Measurements from ENCODE around the gene TLCD5.

DNA sequence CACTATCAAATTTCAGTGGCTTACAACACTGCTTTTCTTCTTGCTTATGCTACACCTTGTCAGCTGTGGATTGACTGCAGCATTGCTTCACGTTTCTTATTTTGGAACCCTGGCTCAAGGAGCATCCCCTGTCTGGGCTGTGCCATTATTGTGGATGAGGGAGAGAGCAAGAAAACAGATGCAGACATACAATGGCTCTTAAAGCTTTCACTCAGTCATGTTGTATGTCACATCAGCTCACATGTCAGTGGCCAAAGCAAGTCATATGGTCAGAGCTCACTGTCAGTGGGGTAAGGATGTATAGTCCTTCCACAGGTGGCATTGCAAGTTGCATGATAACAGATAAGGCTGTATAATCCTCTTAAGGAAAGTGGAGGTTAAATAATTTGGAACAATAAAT, 21.1 kb downstream of the TLCD5 start:
- TF ChIP-seq, protein P1, sequence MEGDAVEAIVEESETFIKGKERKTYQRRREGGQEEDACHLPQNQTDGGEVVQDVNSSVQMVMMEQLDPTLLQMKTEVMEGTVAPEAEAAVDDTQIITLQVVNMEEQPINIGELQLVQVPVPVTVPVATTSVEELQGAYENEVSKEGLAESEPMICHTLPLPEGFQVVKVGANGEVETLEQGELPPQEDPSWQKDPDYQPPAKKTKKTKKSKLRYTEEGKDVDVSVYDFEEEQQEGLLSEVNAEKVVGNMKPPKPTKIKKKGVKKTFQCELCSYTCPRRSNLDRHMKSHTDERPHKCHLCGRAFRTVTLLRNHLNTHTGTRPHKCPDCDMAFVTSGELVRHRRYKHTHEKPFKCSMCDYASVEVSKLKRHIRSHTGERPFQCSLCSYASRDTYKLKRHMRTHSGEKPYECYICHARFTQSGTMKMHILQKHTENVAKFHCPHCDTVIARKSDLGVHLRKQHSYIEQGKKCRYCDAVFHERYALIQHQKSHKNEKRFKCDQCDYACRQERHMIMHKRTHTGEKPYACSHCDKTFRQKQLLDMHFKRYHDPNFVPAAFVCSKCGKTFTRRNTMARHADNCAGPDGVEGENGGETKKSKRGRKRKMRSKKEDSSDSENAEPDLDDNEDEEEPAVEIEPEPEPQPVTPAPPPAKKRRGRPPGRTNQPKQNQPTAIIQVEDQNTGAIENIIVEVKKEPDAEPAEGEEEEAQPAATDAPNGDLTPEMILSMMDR (conservative IDR thresholded peaks at IDR 0.05; ENCODE audit: low read depth, low read length): no peak
- no peak for TF ChIP-seq EZH2 (IDR thresholded peaks at IDR 0.05; ENCODE audit: borderline replicate concordance, low read depth, low read length, poor library complexity, severe bottlenecking)
